Glomerular endothelial cell (primary cell): Measurements from ENCODE around the gene ARHGAP10. TPM values are rescaled to one million over a fixed set of nuclear protein-coding genes. Genes with fewer than 3 reads are reported as not detected.

ENCODE experiments used
- DNase-seq: peaks from one replicate; pipeline ENCODE4 v3.0.0-alpha.2; 2011; ENCODE audit warnings: low read depth, low spot score; ENCODE audit errors: extremely low read depth
- total RNA-seq: library from RNA; depleted of rRNA; stranded (reverse); fragments of >200 nt; gene quantifications from 2 replicates; pipeline ENCODE4 v1.2.3, GENCODE V29; 2015

ARHGAP10 gene
- total RNA-seq, 1 donor from 2014 or later: 16.7 TPM

DNA sequence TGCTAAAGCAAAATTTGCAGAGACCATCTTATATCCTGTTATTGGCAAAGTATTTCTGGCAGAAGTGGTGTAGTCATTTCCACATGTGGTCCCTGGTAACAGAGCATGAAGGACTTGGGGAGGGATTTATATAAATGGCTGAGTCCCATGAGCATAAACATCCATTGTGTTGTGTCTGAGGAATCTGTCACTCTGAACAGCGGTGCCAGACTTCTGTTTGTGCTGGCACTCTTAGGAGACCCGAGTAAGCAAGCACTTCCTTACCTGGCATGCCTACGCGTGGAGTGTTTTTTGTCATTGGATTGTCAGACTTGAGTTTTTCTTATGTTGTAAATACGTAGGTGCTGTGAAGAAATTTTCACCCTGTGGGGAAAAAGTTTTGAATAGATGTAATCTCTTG lies 285.9 kb downstream of the ARHGAP10 start:
- no peak for DNase-seq

DNA sequence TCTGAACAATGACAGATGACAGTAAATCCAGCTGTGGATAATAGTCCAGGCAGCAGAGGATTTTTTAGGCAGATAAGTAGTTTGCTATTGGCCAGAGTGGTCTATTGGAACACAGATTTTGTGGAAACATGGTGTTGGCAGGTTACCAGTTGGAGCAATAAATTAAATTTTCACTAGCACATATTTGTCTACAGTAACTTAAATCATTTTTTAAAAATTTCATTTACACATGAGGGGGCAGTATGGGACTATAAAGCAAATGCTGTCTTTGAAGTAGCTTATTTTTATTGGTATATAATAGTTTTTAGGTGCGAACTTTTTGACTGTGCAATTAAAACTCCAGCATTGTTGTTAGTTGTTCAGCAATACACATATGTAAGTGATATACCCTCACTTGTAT lies 289.8 kb downstream of the ARHGAP10 start:
- no peak for DNase-seq

DNA sequence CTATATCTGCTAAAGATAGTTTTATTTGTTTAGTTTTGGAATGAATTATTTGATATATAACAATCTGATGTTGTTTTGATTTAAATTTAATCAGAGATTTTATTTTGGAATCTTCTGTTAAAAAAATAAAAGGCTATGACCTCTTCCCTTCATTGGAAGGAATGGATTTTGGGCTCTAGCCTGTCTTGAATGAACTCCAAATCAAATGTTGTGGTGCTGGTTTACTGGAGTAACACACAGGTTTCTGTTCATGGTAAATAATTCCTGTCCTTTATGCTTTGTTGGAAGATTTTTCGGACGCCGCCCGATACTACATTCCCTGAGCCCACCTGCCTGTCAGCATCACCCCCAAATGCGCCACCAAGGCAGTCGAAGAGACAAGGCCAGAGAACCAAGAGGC lies 291.1 kb downstream of the ARHGAP10 start:
- DNase-seq: no peak

DNA sequence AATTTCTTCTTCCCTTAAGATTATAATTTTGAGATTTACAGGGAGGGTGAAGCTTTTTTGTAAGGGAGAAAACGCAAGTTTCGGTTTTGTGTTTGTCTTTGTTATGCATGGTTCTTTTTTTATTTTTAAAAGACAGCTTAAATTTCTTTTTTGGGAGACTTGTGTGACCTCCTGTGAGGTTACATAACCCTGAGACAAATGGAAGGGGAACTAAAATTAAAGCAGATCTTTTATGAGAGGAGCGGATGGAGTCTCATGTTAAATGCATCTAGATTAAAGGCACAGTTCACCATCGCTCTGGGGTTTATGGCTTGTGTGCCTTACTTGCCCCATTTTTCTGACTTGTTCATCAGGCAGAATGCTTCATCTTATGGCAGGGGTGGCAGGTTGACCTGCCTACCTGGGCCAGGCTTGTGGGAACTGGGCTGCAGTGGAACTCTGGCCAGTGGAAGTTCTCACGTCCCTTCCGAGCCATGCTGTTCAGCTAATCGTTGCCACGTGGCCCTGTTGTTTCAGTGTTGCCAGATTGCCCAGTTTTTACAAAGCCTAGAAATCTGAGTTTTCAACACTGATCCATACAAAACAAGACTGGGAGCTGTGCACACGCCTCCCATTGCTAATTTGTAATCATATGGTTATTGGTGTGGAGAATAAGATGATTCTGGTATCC lies 291.8 kb downstream of the ARHGAP10 start:
- no peak for DNase-seq

DNA sequence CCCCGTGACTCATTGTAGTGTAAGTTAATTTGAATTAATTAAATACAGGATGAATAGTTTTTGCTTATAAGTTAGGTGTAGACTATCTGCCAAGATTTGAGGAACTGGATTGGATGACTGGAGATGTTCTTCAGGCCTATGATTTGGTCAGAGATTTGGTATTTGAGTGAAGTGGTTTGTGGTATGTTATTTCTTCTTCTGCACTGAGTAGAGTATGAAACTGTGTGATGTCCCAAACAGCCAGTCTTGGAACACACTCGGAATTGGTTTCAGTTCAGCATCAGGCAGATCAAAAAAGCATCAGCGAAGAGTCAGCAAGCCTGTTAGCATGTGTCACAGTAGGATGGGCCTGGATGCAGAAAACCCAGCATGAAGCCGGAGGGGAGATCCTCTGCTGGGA lies 294.1 kb downstream of the ARHGAP10 start:
- DNase-seq: no peak

DNA sequence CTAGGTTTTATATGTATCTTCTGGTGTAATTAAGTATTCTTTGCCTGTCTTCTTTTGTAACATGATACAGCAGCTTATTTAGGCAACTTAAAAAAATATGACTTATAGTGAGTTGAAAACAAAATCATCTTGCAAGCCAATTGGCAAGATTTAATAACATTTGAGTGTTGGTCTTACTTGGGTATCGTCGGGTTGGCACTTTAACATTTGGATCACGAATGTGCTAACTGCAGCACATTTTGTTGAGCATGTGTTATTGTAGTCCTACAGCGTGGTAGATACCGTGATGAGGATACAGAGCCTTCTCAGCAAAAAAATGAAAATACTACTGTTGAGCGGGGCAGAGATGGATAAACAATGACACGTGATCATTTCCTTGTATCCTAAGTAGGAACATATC lies 295.3 kb downstream of the ARHGAP10 start:
- no peak for DNase-seq

DNA sequence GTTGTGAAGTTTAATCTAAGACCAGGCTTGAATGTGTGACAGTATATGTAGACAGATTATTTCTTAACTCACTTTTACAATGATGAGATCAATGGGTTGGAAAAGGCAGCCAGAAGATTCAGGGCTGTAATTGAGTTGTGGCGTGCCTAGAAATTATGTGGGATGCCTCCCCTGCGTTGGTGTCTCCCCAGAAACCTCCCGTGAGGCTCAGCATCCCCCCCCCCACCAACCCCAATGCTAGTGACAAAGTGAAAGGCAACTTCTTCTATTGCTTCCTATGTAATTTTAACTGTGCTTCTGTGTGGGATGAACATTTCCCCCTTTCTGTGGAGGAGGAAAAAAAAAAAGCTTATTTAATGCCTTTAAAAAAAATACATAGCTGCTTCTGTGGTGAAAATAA lies 297.9 kb downstream of the ARHGAP10 start:
- DNase-seq: no peak

DNA sequence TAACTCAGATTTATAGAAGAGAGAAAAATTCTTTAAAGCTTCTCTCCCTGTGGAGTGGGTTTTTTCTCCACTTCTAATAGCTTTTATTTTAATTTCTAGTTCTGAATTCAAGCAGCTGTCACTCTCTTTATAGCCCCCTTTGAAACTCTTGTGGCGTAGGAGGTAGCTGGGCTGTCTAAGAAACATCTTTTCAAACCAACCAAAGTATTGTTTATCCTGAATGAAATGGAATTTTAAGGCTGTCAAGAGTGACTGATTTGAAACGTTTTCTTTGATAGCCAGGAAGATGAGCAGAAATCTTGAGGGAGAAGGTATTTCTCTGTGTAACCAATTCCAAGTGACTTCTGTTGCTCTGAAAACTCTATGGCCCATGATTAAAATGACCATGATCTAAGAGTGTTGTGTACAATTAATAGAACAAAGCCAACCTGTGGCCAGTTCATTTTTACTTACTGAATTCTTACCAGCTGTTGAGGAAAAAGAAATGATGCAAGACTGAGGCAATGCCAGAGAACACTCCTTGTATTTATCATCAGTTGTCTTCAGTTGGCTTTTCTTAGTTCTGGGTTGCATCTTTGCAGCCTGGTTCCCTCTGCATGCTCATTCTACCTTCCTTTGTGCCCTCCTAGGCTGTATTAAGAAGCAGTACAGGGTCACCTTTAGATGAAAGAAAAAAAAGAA lies 298.4 kb downstream of the ARHGAP10 start:
- DNase-seq: no peak

DNA sequence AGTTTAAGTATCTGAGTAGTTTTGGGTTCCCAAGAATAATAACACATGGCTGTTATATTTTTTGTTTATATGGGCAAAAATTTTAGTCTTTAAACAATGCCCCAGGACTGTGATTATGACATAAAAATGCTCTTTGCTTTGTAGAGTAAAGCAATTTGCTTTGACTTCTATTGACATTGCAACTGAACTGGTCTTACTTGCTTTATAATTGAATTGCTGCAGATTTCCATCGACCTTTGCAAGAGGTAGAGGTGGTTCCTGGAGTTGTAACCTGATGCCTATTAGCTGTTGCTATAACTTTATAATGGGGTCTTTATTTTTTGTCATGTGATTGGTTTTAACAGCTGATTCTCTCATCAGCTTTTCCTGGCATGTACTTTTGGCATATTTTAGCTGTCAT lies 302.9 kb downstream of the ARHGAP10 start:
- DNase-seq: no peak

DNA sequence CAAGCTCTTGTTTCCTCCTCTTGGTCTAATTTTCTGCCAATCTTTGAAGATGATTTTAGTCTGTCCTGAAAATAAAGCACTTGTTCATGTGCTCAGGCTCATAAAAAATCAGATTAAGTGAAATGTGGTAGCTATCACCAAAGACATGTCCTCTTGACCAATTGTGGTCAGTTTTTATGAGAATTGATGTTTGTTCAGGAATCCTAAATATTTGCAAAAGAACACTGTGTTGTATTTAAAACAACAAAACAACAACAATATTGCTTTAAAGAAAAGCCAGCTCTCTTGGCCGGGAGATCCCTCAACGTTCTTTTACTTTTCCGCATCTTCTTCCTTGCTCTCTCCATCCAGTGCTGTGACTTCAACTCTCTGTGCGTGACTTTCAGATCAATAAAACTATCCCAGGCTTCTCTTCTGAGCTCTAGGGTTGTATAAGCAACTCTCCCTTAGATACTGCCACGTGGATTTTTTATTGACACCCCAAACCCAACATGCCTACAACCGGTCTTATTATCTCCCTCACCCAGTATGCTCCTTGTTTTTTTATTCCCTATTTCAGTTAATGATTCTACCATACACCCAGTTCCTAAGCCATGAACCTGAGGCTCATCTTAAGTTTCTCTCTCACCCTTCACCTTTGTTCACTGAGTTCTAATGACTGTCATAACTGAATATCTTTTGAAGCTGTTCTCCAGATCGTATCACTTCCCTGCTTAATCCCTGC lies 309.9 kb downstream of the ARHGAP10 start:
- no peak for DNase-seq

DNA sequence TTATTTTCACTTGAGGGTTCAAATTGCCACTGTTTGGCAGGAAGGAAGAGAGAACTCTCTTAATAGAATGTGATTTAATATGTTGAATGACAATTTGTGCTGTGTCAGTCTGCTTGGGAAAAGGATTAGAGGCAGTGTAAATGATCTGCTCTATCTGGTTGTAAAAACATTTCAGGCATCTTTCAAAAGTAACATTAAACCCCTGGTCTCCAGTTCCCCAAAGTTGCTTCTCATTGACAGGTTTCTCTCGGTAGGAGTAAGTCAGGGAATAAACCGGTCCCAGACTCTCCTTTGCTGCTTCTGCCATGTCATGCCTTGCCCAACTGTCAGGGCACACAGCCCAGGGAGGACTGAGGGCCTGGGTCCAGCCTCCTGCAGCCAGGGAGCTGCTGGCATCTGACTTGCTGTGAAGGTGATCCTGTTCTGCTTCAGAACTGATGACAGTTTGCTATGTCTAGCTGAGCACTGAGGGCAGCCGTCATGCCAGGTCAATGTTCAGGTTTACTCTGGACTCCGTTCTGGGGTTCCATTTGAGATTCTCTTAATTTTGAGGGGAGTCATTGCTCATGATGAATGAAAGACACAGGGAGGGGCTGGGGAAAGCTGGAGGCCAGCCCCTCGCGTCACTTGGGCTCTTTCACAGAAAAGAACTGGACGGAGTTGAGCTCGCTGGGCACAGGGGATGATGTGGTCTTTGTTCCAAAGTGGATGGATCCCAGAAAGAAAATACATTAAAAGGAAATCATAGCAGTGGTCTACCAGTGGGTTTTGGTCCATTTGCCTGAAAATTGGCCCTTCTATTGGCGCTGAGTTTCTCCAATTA lies 312.4 kb downstream of the ARHGAP10 start:
- no peak for DNase-seq

DNA sequence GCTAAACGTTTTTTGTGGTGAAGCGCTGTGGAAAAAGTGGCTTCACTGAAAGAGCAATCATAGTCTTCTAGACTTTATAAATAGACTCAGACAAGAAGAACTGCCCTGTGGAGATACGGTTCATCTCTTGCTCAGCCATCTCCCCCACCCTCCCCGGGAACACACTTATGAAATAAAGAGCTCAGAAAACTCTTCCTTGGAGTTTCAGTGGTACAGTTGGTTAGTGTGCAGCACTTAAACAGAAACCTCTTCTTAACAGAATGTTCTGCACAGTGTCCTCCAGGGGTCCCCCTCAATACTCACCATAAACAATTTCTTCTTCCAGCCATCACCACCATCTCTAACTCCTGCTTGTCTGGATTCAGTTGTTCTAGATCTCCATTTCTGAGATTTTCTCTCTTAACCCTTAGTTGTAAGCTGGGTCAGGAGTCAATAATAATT lies 313.0 kb downstream of the ARHGAP10 start:
- no peak for DNase-seq

DNA sequence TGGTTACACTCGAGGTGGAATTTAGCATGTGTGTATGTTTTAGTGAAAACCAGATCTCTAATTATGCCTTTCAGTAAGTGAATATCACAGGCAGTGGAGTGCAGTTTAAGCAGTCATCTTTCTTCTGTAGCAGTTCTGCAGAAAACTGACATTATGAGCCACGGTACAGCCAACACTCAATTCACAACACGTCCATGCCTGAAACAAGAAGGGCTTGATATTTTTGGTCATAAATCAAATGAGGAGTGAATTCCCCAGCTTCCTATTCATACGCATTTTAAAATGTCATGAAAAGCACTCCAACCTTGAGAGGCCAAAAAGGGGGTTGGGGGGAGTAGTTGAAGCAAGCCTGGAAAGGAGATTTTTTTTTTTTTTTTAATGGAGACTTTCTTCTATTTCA lies 316.7 kb downstream of the ARHGAP10 start:
- DNase-seq: no peak

DNA sequence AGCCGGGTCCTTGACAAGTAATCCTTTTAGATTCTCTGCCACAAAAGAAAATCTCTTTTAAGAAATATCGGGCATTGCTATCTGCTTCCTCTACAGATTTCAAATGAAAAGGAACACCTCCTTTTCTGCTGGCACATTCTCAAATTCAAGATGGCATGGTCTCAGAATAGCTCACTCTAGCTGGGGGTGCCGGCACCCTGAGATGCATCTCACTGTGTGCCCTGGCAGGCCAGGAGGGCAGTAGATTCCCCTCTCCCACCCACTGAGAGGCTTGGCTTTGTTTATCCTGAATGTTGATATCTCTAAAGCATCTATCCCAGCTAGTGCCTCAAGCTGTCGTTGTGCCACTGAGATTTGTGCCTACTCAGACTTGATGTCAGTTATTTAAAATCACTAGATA lies 319.5 kb downstream of the ARHGAP10 start:
- no peak for DNase-seq

DNA sequence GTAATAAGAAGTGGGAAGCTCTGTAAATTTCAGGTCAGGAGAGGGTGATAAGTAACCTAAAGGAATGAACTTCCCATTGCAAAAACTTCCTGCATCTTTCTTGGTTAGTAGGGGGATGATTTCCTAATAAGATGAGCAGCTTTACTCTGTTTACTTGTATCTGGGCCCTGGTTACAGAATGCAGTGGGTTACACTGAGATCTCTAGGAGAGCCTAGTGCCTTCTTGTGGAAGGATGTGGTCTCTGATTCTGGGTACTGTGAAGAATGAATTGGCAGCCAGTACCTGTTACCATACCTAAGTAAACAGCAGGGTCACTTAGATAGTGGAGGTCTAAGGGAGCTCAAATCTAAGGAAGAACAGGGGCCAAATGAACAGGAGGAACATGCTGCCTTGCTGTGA lies 320.6 kb downstream of the ARHGAP10 start:
- no peak for DNase-seq

DNA sequence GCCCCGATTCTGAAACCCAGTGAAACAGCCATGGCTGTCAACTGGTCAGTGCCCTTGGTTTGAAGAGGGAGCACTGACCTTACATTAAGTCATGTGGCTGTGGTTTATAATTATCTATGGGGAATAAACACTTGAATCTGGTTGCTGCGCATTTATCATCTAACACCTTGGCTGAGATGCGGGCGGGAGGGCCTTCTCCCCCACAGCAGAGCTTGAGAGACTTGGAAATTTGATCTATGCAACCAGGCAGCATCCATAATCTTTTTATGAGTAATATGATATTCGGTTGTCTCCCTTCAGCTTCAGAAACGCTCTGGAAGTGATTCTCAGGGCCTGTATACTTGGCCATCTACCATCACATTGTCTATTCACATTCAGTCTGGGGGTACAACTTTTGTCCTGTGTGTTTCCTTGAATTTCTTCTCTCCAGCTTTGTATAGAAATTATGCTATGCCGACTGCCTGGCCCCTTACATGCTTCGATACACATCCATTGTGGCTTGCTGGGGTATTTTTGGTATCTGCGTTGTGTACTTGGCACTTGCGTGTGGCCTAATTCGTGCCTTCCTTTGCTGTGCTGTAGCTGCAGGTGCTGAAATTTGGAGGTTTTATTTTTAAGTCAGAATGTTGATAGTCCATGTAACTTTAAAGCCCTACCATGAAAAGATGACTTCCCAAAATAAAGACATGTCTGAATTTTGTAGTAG lies 321.6 kb downstream of the ARHGAP10 start:
- no peak for DNase-seq

DNA sequence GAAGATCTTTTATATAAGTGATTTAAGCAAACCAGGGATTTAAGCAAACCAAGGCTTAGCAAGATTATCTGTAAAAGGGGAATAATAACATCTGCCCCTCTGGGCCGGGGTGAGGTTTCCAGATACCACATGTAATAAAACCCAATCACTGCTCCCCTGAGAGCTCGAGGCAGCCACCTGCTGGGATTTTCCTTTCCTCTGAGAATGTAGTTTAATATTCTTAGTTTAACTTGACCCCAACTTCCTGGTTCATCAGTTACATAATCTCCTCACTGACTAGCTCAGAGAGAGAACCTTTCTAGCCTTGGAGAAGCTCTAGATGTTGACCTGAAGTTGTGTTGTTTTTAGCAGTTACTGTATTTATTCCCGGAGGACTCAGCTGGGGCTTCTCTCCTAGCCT lies 322.4 kb downstream of the ARHGAP10 start:
- no peak for DNase-seq

DNA sequence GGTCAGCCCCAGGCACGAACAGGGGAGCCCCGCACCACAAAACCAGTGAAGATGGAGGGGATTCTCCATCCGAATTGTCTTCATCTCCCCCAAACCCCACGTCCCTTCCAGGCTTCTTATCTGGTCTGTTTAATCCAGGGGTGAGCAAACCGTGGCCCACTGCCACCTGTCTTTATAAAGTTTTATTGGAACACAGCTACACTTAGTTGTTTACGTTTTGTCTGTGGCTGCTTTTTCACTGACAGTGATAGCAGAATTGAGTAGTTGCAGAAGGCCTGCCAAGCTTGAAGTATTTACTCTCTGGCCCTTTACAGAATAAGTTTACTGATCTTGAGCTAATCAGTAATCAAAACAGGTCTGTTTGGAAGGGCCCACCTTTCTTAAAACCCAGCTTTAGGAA lies 324.0 kb downstream of the ARHGAP10 start:
- DNase-seq: no peak

DNA sequence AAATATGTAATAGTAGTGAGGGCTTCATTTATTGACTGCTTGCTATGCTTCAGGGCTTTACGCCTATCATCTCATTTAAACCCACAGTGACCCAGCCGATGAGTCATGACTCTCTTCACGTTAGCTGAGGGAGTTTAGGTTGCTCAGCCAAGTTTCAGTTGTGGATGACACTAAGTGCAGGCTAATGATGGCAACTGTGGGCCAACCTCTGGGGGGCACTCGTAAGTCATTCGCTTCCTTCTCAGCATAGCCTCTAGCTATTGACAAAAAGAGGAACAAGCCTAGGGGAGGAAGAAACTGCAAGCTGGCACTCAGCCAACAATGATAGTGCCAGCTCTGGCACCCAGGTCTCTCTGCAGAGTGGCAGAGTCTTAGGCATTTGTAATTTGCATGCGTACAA lies 325.0 kb downstream of the ARHGAP10 start:
- DNase-seq: no peak

DNA sequence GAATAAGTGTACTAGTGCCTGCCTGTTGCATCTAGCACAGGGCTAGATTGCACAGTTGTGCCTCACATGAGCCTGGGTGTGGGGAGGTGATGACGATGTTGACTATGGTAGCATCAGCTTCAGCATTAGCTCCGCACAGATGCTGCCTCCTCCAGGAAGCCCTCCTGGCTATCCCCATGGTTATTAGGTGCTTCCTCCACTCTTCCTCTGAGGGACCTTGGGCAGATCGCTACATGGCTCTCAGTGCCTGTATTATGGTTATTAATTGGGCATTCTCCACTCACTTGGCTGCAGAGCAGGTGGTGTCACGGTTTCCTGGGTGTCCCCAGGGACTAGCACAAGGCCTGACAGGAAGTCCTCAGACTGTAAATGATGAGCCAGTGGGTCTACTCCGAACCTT lies 325.6 kb downstream of the ARHGAP10 start:
- DNase-seq: no peak
